ENCODE data around the gene B4GALT3.
A peak's percentile ranks its signal among the peaks of the same experiment; 100 is the strongest.

The B4GALT3 gene

GRCh38 chr1:161162052-161162451, 15.3 kb downstream of the B4GALT3 start:
- DNase-seq (ENCODE audit: low read depth): no peak

- DNase-seq (ENCODE audit: low read depth): no peak
Observed at GRCh38 chr1:161161652-161162051, 15.7 kb downstream of the B4GALT3 start.

GRCh38 chr1:161160671-161161145, 16.6 kb downstream of the B4GALT3 start:
- DNase-seq (ENCODE audit: low read depth): no peak

- DNase-seq (ENCODE audit: low read depth): no peak
Observed at GRCh38 chr1:161159913-161160243, 17.4 kb downstream of the B4GALT3 start.

GRCh38 chr1:161159087-161159912, 18.0 kb downstream of the B4GALT3 start, which contains the start of gene USP21:
Gene USP21, plus strand, starts transcription at chr1:161159500. Its CDS starts 1,141 bp downstream, at chr1:161160641.
- DNase-seq (ENCODE audit: low read depth): peak; percentile 90

GRCh38 chr1:161158316-161159010, 18.8 kb downstream of the B4GALT3 start:
- no peak for DNase-seq (ENCODE audit: low read depth)

GRCh38 chr1:161157867-161158266, 19.4 kb downstream of the B4GALT3 start:
- DNase-seq (ENCODE audit: low read depth): no peak

GRCh38 chr1:161153682-161154337, 23.5 kb downstream of the B4GALT3 start, which contains the start of gene UFC1:
Gene UFC1, plus strand, starts transcription at chr1:161153978. Its CDS starts 20 bp downstream, at chr1:161153998.
- DNase-seq (ENCODE audit: low read depth): peak; percentile 68

- DNase-seq (ENCODE audit: low read depth): no peak
Observed at GRCh38 chr1:161153176-161153575, 24.1 kb downstream of the B4GALT3 start.

- no peak for DNase-seq (ENCODE audit: low read depth)
Observed at GRCh38 chr1:161145832-161146231, 31.5 kb downstream of the B4GALT3 start.

- no peak for DNase-seq (ENCODE audit: low read depth)
Observed at GRCh38 chr1:161140755-161141400, 36.4 kb downstream of the B4GALT3 start.

GRCh38 chr1:161139766-161140165, 37.5 kb downstream of the B4GALT3 start:
- peak; percentile 27 for DNase-seq (ENCODE audit: low read depth)

GRCh38 chr1:161138431-161138830, 38.9 kb downstream of the B4GALT3 start:
- no peak for DNase-seq (ENCODE audit: low read depth)

GRCh38 chr1:161137881-161138280, 39.4 kb downstream of the B4GALT3 start:
- DNase-seq (ENCODE audit: low read depth): no peak

GRCh38 chr1:161133220-161133740, 44.0 kb downstream of the B4GALT3 start:
- no peak for DNase-seq (ENCODE audit: low read depth)

- peak; percentile 76 for DNase-seq (ENCODE audit: low read depth)
Observed at GRCh38 chr1:161132410-161133219, 44.7 kb downstream of the B4GALT3 start, which contains the start of gene DEDD. Gene DEDD, minus strand, starts transcription at chr1:161132667. Its CDS starts 8,205 bp downstream, at chr1:161124462.

GRCh38 chr1:161131523-161132409, 45.5 kb downstream of the B4GALT3 start:
- no peak for DNase-seq (ENCODE audit: low read depth)

GRCh38 chr1:161130266-161130665, 47.0 kb downstream of the B4GALT3 start:
- no peak for DNase-seq (ENCODE audit: low read depth)

GRCh38 chr1:161128591-161129420, 48.5 kb downstream of the B4GALT3 start:
- no peak for DNase-seq (ENCODE audit: low read depth)
